ENCODE results near the gene L3HYPDH.

The L3HYPDH gene

DNA sequence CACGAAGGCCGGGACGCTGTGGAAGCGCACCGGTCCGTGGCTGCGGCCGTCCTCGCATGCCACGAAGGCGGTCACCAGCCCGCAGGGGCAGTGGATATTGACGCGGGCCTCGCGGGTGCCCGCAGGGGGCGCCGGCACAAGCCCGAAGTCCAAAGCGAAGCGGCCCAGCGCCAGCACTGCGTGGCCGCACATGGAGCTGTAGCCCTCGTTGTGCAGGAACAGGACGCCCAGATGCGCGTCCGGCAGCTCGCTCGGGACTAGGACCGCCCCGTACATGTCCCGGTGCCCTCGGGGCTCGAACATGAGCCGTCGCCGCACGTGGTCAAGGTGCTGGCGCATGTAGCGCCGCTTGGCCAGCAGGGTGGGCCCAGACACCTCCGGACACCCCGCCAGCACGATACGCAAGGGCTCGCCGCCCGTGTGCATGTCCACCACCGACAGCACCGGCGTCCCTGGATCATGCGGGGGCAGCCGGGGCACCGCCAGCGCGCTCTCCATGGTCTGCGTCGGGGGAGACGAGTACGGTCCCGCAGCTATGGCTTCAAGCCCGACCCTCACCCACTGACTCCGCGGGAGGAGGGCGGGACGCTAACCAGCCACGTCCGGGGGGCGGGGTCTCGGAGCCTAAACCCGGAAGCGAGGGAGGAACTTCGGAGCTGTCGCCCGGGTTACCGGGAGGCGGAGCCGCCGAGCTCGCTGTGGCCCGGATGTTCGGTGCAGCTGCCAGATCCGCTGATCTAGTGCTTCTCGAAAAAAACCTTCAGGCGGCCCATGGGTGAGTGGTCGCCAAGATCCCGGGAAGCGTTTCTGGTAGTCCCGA is at the start of gene L3HYPDH, which contains the start of gene JKAMP:
Gene L3HYPDH (minus strand): TSS at position 590 of the 820 bp plus-strand sequence. CDS start 92 bp downstream, at position 498.
Gene JKAMP (plus strand): TSS at position 699 of the 820 bp plus-strand sequence. CDS start 73 bp downstream, at position 772.
- peak; percentile 88 for DNase-seq

DNA sequence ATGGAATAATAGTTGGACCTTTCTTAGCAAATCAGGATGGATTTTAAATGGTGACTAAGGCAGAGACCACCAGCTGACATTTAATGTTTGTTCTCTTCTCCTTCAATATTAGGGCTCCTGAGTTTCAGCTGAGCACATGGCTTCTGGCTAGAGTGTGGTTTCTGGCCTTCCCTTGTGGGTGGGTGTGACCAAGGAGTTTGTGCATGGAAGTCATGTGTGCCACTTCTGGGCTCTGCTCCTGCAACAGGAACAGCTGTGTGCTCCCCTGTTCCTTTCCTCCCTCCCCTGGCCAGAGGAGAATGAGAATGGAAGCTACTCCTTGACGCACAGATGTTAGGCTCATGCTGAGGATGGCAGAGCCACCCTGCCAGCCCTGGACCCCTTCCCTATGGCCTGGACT is 48.2 kb upstream of the L3HYPDH start:
- DNase-seq, result no peak

DNA sequence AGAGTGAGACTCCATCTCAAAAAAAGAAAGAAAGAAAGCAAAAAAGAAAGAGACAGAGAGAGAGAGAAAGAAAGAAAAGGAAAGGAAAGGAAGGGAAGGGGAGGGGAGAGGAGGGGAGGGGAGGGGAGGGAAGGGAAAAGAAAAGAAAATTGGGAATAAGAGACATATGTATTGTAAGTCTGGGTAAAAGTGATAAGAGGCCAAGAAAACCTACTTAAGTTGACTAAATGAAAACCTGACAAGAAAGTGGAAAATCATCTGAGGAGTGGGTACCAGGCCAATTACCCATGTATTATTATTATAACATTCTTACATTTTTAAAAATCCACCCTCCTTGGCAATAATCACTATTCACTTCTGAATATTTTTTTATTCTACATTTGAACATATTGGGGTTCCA is 46.1 kb upstream of the L3HYPDH start:
- DNase-seq, result no peak

DNA sequence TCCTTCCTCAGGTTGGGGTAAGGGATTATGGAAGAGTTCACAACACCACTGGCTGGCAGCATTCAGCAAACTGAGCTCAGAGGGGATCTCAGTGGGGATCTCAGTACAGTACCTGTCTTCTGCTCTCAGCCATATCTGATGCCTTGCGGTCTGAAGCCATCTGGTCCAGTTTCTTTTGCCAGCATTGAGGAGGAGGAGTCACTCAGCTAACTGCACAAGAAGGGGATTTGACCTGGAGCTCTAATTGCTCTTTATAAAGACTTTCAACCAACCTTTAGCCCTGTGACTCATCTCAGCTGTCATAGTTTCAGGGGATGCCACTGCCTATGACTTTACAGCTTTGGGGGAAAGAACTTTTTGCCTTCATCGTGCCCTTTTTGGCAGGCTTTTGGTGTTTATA is 45.0 kb upstream of the L3HYPDH start:
- no peak for DNase-seq

DNA sequence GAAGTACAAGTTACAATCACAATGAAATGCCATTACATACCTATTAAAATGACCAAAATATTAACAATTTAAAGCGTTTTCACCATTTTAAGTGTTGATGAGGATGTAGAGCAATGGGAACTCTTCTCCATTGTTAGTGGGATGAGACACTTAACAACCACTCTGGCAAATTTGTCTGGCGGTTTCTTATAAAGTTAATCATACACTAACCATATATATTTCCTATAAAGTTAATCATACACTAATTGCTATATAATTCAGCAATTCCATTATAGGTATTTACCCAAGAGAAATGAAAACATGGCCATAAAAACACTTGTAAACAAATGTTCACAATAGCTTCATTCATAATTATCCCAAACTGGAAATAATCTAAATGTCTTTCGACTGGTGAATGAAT is 36.0 kb upstream of the L3HYPDH start:
- DNase-seq, result no peak

DNA sequence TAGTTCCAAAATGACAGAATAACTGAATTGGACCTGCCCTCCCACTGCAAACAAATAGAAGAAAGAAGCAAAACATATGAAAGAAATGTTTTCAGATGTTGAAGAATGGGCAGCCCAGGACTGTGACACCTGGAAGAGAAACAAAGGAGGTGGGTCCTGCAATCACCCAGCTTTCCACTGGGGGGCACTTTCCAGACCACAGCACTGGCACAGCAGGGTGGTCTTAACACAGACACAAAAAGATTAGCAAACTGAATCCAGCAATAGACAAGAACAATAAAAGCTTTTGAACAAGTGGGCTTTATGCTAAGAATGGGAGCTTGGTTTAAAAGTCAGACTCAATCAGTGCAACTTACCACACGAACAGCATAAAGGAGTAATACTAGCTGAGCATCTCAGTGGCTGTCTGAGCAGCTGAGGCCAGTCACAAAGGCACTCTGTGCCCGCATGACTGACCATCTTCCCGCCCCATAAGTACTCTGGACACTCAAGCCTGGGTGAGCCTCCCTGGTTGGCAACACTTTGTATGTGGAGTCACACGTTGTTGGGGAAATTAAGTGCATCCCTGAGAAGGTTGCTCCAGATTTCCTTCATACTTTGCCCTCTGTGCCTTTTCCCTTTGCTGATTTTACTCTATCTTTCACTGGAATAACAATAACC is 27.8 kb upstream of the L3HYPDH start:
- DNase-seq, result no peak

DNA sequence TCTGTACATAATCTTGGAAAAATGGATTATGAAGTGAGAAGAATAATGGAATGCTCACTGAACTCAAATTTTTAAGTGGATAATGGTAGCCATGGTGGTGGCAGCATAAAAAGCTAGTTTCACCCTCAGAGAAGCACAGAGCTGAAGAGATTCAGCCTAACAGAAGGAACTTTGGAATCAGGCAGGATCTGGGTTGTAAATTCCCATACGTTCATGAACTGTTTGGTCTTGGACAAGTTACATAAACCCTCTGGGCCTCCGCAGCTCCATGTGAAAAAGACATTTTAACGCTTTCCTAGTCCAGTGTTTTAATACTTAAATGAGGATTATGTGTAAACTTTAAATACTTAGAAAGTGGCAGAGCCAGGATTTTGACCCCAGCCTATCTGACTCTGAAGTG is 26.8 kb upstream of the L3HYPDH start:
- no peak for DNase-seq

DNA sequence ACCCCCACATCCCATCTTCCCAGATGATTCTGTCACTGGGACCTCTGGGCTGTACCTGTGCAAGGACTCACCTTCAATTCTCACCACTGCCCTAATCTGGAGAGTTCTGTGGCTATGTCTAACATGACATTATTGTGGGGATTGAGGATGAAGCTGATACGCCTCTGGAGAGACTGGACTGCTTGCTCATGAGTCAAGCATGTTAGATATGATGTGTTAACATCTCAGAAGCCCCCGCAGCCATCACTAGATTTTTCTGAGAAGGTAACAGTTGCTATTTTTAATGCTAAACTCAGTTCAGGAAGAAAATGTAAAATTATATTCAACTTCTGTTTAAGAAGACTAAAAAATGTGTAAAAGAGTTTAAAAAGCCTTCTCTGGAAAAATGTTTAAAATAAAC is 25.8 kb upstream of the L3HYPDH start:
- DNase-seq, result no peak

DNA sequence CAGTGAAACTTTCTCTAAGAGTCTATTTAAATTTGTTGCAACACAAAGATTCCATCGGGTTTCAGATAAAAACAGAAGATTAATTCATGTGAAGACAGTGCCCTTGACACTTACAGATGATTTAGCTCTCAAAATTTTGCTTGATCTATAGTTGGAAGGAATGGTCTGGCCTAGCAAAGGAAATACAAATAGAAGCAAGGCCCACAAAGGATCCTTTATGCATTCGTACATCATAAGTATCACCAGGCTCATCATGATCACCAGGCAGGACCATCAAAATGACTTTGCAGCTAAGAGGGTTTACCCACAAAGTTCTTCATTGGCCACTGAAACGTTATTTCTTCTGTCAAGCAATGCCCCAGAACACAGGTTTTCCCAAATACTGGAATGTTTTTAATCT is 24.9 kb upstream of the L3HYPDH start:
- no peak for DNase-seq

DNA sequence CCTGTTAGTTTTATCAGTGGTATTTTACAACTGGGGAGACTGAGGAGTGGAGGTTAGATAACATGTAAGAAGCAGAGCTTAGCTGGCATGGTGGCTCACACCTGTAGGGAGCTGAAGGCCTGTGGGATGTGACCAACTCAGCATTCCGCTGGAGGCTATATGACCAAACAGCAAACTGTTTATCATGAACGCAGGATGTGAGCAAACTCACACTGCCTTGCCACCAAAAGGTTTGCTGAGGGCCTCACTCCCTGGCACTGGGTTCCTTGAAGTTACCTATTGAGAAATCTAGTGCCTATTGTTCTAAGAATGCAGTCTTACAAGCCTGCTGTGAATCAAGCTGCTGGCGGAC is 23.5 kb upstream of the L3HYPDH start:
- no peak for DNase-seq

DNA sequence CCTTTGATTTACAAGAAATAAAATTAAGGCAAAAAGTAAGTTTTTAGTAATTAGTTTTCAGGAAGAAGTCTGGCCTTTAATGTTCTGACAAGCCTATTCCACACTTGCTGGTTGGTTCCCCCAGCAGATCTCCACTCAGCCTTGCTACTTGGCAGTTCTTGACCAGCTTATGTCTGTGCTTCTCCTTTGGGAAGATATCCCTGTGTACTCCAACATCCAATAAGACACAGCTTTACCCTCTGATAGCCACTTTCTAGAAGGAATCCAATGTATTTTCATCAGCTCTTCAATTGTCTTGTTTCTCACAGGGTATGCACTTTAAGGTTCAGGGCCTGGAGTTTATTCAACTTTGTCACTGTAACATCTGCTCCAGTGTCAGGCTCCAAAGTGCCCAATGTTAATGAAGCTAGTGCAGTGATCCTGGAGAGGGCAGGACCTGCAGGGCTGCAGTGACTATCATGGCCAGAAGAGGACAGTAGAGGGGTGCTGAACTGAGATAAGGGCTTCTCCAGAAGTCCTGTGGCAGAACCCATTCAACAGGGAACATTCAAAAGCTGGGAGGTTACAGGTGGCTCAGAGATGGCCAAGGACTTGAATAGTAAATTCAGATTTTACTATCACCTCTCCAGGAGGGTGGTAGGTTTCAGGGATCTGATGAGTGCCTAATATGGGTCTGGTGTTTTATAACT is 23.0 kb upstream of the L3HYPDH start:
- DNase-seq, result peak; percentile 19

DNA sequence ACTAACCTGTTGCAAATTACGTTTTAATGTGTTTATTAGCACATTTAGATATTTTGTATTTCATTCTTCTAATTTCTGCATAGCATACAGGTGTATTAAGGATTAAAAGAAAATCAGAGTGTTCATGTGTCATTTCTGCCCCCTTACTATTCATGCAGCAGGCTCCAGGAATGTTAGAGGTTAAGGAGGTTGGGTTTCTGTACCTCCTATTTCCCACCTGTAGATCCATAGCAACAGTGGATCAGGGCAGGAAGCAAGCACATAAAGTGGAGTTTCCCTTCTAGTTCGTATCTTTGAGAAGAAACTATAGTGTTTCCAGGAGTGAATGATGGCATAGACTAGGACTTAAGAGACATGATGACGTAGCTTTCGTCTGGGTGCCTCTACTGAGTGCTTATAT is 19.0 kb upstream of the L3HYPDH start:
- DNase-seq, result no peak

DNA sequence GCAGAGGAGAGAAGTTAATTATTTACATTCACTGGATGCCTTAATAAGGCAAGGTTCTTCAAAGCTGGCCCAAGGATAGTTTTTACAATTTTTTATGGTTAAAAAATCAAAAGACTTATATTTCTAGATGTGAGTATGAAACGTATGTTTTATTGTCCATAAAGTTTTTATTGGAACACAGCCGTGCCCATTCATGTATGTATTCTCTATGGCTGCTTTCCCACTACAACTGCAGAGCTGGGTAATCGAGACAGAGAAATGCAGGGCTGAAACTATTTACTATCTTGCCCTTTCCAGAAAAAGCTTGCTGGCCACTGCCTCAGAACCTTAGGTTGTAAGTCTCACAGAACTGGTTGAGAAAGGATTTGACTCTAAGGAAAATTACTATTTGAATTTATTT is 16.5 kb upstream of the L3HYPDH start:
- no peak for DNase-seq

DNA sequence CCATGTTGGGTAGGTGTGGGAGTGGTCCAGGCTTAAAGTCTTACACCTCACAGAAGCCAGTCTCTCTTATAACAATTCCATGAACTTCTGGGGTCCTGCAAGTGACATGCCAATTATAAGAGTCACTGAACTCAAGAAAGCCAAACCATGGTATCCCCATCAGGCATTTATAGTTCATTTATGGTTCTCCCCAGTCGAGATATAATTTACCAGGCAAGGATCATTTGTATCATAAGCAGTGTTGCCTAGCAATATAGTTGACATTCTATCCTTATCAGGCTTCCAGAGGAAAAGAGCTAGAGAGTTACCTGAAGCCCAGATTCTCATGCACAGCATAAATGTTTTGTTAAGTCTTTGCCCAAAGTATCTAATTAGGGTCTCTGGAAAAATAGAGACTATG is 8.2 kb upstream of the L3HYPDH start:
- DNase-seq, result no peak

DNA sequence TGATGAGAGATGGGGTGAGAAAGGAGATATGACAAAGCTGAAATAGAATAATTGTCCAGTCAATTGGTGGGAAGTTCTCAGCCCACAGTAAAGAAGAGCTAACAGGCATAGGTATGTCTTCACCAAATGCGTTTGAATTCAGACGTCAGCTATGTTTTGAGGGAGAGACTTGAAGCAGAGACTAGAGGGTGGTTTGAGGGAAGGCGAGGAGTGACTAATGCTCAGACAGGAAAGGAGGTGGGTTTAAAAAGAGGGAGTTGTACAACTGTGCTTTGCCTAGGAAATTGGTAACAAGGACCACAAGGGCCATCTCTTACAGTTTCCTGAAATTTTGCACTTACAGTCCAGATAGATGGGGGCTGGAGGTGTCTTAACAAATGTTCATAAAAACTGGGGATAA is 6.5 kb upstream of the L3HYPDH start:
- no peak for DNase-seq

DNA sequence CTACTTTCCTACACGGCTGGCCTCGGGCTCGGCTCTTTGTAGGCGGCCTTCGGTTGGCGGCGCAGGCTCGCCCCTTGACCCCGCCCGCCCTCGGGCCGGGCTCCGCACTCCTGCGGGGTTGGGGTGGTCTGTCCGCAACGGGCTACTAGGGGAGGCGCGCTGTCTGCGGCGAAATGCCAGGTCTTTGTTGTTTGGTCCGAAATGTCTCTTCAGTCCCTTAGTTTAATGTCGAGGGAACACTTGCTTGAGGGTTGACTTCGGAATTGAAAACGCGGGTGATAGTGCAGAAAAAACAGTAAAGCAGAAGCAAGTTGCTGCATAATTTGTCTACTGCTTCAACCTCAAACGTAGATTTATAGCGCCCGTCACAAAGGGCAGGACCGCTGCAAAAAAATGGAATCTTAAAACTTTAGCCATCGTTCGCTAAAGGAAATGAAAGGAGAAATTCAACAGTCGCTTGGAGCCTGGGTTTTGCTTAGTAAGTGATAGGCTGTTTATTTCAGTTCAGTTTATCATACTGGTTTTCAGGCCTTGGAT is 499 bp upstream of the L3HYPDH start:
- DNase-seq, result no peak

DNA sequence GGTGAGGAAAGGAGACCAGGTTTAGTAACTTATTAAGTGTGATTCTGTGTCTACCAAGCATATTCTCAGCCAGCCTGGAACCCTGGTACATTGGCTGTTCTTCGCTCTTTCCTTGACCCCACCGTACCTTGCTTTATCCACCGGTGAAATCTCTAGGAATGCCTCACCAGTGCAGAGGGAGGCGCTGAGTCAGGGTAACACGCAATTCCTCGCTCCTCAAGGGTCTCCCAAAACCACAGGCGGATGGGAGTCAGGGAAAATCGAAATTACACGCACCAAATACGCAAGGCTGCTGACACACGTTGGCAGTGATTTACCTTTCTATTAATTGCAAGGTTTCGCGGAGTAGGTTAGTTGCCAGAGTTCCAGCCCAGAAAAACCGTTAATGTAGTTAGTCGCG is 845 bp downstream of the L3HYPDH start:
- no peak for DNase-seq

DNA sequence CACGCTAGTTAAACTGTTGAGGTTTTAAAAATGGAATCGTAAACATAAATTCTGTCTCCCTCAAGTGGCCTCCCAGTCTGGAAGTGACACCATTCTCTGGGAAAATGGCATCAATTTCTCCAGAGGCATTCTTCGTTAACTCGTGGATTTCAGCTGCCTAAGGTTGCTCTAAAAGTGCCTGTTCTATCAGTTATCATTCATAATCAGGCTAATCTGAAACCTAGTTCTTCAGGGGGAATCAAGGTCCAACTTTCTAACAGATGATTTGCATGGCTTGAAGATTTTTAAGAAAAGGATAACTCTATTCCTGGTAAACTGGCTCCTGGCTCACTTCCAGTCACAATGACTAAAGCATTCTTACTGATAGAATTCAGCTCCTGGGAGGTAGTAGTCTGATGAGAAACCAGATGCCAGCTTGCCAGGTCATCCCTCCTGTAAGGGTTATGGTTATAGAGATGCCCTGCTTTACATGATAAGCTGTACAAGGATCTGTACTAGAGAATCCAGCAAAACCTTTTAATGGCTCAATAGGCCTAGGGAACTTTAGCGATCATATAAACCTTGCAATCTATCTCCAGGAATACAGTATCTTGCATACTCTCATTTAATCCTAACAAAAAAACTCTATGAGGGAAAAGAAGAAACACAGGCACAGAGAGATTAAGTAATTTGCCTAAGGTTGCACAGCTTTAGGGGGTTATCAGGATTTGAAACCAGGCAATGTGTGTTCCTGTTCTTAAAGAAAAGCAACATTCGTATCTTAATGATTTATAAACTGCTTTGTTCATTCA is 1.5 kb downstream of the L3HYPDH start:
- DNase-seq, result no peak

DNA sequence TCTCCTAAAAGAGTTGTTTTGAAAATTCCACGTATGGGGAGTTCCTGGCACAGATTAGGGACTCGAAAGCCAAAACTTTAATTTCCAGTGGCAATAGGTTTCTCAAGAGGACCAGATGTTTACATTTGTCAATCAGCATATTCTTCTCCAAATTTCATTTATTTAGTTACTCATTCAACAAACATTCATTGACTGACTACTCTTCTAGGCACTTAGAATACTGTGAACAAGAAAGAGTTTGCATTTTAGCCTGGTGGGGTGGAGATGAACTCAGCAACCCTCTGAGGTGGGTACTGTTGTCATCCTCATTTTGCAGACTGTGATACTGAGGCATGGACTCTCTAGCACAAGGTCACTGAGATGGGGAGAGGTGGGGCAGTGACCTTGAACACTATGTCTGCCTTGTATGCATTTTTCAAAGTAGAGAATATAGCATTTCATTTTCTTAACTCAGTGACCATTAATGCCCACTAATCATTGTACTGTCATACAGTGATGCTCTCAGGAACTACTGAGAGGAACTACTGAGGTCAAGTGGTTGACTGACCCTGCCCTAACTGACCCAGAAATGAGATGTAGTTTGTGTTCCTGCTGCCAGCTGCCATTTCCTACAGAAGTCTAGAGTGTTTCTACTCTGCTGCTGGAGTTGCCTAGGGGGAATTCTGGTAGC is 2.2 kb downstream of the L3HYPDH start:
- no peak for DNase-seq

DNA sequence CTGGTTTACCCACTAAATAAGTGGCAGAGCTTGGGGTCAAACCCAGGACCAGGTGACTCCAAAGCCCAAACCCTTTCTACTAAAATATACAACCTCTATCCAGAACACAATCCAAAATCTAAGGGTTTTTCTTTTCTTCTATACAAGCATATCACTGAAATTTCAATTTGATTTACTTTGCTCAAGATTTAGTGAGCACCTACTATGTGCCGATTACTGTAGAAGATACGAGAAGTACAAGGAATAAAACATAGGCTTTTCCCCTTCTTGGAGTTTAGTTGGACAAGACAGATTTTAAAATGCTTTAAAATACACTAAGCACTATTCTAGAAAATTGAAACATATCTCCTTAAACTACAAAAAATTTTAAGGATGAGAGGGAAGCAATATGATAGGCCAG is 2.8 kb downstream of the L3HYPDH start:
- no peak for DNase-seq

DNA sequence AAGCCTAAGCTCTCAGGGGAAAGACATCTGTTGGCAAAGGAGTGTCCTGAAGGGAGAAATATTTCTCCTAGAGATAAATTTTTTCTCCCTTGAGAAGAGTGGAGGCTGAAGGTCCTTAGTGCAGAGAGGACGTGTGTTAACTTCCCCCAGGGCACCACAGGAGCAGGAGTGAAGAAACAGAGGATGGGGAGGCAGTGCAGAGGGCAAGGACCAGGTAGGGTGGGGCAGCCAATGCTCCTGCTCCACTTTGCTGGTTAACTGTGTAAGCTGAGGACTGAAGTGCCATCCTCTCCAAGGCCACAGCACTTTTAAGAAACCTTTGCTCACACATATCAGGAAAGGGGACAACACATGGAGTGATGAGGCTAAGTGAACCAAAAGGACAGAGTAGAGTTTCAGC is 4.0 kb downstream of the L3HYPDH start:
- DNase-seq, result no peak

DNA sequence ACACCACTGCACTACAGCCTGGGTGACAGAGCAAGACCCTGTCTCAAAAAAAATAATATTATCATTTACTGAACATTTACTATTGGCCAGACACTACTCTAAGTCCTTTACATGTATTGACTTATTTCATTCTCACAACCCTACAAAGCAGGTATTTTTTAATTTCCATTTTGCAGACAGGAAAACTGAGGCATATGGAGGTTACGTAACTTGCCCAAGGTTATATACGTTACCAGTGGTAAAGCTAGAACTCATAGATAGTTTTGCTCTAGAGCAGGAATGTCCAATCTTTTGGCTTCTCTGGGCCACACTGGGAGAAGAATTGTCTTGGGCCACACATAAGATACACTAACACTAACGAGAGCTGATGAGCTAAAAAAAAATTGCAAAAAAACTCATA is 5.7 kb downstream of the L3HYPDH start:
- DNase-seq, result no peak

Measured in NCI-H774 (cell line).